ENCODE results near the gene NSUN2.

The NSUN2 gene

GRCh38 chr5:6603643-6604042 lies 29.2 kb downstream of the NSUN2 start:
- in situ Hi-C loops (cut with MboI; ENCODE audit: low sequenced_read_pairs, unreplicated experiment) = no loop called here
- TF ChIP-seq, protein P1, sequence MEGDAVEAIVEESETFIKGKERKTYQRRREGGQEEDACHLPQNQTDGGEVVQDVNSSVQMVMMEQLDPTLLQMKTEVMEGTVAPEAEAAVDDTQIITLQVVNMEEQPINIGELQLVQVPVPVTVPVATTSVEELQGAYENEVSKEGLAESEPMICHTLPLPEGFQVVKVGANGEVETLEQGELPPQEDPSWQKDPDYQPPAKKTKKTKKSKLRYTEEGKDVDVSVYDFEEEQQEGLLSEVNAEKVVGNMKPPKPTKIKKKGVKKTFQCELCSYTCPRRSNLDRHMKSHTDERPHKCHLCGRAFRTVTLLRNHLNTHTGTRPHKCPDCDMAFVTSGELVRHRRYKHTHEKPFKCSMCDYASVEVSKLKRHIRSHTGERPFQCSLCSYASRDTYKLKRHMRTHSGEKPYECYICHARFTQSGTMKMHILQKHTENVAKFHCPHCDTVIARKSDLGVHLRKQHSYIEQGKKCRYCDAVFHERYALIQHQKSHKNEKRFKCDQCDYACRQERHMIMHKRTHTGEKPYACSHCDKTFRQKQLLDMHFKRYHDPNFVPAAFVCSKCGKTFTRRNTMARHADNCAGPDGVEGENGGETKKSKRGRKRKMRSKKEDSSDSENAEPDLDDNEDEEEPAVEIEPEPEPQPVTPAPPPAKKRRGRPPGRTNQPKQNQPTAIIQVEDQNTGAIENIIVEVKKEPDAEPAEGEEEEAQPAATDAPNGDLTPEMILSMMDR (IDR thresholded peaks at IDR 0.05; ENCODE audit: borderline replicate concordance, control extremely low read depth, extremely low read depth, insufficient read depth, missing control alignments) = no peak
- DNase-seq (ENCODE audit: low spot score) = no peak

GRCh38 chr5:6602441-6602840 lies 30.4 kb downstream of the NSUN2 start:
- TF ChIP-seq, protein P1 (IDR thresholded peaks at IDR 0.05; ENCODE audit: borderline replicate concordance, control extremely low read depth, extremely low read depth, insufficient read depth, missing control alignments) = no peak
- no peak for DNase-seq (ENCODE audit: low spot score)
- in situ Hi-C loops (cut with MboI; ENCODE audit: low sequenced_read_pairs, unreplicated experiment) = no loop called here

- no peak for DNase-seq (ENCODE audit: low spot score)
- TF ChIP-seq, protein P1 (IDR thresholded peaks at IDR 0.05; ENCODE audit: borderline replicate concordance, control extremely low read depth, extremely low read depth, insufficient read depth, missing control alignments) = no peak
- in situ Hi-C loops (cut with MboI; ENCODE audit: low sequenced_read_pairs, unreplicated experiment) = no loop called here
Observed at GRCh38 chr5:6601816-6602215, 31.0 kb downstream of the NSUN2 start.

- TF ChIP-seq, protein P1 (IDR thresholded peaks at IDR 0.05; ENCODE audit: borderline replicate concordance, control extremely low read depth, extremely low read depth, insufficient read depth, missing control alignments) = no peak
- no peak for DNase-seq (ENCODE audit: low spot score)
- in situ Hi-C loops (cut with MboI; ENCODE audit: low sequenced_read_pairs, unreplicated experiment) = no loop called here
Observed at GRCh38 chr5:6601271-6601670, 31.6 kb downstream of the NSUN2 start.

DNA sequence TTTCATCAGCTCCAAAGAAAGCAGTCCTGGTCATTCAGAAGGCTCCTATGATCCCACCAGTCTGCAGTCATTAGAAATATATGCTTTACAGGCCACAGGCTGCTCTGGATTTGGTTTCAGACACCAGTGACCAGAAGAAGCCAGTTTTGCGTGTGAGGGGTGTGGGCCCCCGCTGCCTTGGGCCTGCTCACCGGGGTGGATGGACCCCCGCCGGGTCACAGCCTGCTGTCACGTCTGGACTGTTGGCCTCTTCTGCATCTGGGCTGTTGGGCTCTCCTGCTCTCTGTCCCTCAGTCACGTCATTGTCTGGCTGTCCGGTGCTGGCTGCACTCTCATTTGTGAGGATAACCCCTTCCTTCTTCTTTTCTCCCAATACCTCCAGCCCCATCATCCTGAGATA lies 33.1 kb downstream of the NSUN2 start:
- in situ Hi-C loops (cut with MboI; ENCODE audit: low sequenced_read_pairs, unreplicated experiment) = no loop called here
- TF ChIP-seq, protein P1 (IDR thresholded peaks at IDR 0.05; ENCODE audit: borderline replicate concordance, control extremely low read depth, extremely low read depth, insufficient read depth, missing control alignments) = no peak
- DNase-seq (ENCODE audit: low spot score) = no peak

DNA sequence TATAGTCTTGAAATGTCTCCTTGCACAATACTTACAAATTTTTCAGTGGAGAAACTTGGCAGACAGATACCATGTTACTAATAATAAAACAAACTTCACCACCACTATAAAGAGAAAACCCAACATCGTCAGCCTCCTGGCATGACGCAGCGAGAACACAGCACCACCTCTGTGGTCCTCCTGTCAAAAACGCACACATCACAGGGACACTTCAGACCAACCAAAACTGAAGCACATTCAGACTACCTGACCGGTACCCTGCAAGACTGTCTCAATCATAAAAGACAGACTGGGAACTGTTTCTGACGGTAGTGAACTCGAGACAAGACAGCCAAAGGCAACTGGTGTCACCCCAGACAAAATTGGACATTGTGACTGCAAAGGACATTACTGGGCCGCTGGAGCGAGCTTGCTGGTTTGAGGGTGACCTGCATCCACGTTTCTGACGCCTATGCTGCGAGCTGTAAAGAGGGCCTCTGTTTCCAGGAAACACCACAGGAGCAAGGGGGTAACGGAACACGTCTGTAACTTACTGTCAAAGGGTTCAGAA lies 34.4 kb downstream of the NSUN2 start:
- TF ChIP-seq, protein P1 (IDR thresholded peaks at IDR 0.05; ENCODE audit: borderline replicate concordance, control extremely low read depth, extremely low read depth, insufficient read depth, missing control alignments) = no peak
- DNase-seq (ENCODE audit: low spot score) = no peak
- in situ Hi-C loops (cut with MboI; ENCODE audit: low sequenced_read_pairs, unreplicated experiment) = no loop called here

All from GM13976 (cell line).